NB4 (cell line): Measurements from ENCODE around the gene XPO4.

ENCODE experiments used
- DNase-seq: peaks from one replicate; pipeline ENCODE4 v3.0.0; 2010; ENCODE audit warnings: low read depth
- H3K4me3 ChIP-seq: one replicate; pipeline ENCODE4 v1.5.1; 2011; ENCODE audit warnings: mild to moderate bottlenecking, low read depth, low read length, moderate library complexity
- MYC ChIP-seq: IDR thresholded peaks from 2 replicates; pipeline ENCODE4 v1.6.1; 2011; ENCODE audit warnings: low read depth, low read length
- POLR2A ChIP-seq: IDR thresholded peaks from 2 replicates; pipeline ENCODE4 v1.6.1; 2011; ENCODE audit warnings: mild to moderate bottlenecking; ENCODE audit not compliant: insufficient read length; ENCODE audit errors: extremely low read depth
- TF ChIP-seq, protein P1 (sequence below): IDR thresholded peaks from one replicate; pipeline ENCODE4 v1.5.1; 2012; ENCODE audit warnings: low read depth, low read length
- TF ChIP-seq, protein P2 (sequence below): IDR thresholded peaks from 2 replicates; pipeline ENCODE4 v1.6.1; 2011; ENCODE audit warnings: low read depth, low read length

XPO4 gene

DNA sequence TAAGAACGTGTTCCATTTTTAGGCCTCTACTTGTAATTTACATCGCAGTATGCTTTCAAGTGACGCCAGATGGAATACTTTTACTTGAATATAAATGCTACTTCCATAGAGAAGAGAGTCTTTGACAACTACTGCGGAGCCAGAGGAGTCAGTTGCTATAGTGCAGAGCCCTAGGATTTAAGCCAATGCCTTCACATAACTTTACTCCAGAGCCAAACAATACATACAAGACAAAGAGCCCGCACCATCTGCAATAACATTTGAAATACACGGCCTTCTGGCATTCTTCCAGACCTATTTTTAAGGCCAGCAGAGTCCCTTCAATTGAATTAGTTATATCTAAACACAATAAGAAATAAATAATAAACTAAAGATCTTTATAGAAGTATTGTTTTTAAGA, 59.4 kb downstream of the XPO4 start:
- H3K4me3 ChIP-seq, result no peak overlapping the region
- TF ChIP-seq, protein P1, sequence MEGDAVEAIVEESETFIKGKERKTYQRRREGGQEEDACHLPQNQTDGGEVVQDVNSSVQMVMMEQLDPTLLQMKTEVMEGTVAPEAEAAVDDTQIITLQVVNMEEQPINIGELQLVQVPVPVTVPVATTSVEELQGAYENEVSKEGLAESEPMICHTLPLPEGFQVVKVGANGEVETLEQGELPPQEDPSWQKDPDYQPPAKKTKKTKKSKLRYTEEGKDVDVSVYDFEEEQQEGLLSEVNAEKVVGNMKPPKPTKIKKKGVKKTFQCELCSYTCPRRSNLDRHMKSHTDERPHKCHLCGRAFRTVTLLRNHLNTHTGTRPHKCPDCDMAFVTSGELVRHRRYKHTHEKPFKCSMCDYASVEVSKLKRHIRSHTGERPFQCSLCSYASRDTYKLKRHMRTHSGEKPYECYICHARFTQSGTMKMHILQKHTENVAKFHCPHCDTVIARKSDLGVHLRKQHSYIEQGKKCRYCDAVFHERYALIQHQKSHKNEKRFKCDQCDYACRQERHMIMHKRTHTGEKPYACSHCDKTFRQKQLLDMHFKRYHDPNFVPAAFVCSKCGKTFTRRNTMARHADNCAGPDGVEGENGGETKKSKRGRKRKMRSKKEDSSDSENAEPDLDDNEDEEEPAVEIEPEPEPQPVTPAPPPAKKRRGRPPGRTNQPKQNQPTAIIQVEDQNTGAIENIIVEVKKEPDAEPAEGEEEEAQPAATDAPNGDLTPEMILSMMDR, result no peak
- TF ChIP-seq, protein P2, sequence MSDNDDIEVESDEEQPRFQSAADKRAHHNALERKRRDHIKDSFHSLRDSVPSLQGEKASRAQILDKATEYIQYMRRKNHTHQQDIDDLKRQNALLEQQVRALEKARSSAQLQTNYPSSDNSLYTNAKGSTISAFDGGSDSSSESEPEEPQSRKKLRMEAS, result no peak
- TF ChIP-seq POLR2A (no peak), MYC (no peak)
- DNase-seq, result no peak

DNA sequence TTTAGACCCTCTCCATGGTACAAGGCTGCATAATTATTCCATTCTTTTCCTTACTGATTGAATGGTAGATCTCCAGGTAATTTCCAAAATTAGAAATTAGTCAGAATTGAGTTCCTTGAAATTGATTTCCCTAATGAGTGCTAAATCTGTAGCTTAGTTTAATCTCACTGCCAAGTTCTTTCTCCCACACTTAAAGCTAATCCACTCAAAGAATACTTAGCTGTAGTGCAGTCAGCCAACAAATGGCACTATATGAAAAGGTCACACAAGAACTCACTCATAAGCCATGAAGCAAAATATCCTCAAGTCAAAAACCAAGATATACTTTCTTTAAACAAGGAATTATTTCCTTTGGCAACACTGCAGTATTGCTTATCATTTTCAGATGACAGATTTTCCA, 62.0 kb downstream of the XPO4 start:
- DNase-seq, result no peak
- no peak overlapping the region for H3K4me3 ChIP-seq
- TF ChIP-seq, protein P2, result no peak
- TF ChIP-seq, protein P1, result no peak
- TF ChIP-seq MYC, result no peak
- no peak for TF ChIP-seq POLR2A

DNA sequence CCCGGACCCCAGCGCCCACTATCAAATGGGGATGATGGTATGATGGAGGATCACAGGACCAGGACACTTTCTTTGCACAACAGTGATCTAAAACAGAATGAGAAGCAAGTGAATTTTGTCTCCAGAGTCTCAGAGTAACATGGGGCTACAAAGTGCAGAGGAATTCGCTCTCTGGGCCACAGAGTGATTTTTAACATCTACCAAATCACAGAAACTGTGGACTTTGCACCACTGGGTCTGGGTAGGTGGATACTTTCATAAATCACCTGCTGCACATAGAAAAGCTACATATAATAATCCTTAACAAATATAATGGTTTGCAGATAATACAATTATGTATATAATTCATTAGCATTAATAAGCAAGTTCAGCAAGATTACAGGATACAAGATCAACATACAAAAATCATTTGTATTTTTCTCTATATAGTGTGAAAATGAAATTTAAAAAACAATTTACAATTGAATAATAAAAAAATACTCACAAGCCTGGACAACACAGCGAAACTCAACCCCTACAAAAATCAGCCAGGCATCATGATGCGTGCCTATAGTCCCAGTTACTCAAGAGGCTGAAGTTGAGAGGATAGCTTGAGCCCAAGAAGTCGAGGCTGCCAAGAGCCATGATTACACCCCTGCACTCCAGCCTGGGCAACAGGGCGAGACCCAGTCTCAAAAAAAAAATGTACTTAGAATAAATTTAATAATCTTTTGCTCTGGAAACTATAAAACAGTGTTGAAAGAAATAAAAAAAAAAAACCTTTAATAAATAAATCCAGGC, 68.5 kb downstream of the XPO4 start:
- no peak for DNase-seq
- H3K4me3 ChIP-seq, result no peak overlapping the region
- TF ChIP-seq, protein P2, result no peak
- no peak for TF ChIP-seq MYC
- no peak for TF ChIP-seq POLR2A
- TF ChIP-seq, protein P1, result no peak

DNA sequence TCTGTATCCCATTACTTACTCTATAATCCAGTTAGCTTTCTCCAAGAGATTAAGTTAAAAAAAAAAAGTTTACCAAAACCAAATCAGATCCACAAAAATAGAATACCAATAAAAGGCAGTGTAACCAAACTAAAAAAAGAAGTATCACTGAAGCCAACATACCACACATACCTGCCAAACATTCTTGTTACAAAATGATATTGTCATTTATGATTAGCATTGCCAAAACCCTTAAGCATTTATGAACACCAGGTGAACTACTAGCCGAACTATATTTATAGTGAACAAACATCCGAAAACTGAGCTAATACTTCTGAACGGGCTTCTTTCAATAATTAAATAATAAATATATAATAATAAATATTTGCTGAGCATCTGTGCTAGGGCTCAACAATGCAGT, 69.7 kb downstream of the XPO4 start:
- TF ChIP-seq, protein P1, result no peak
- TF ChIP-seq POLR2A (no peak), MYC (no peak)
- TF ChIP-seq, protein P2, result no peak
- DNase-seq, result no peak
- no peak overlapping the region for H3K4me3 ChIP-seq

DNA sequence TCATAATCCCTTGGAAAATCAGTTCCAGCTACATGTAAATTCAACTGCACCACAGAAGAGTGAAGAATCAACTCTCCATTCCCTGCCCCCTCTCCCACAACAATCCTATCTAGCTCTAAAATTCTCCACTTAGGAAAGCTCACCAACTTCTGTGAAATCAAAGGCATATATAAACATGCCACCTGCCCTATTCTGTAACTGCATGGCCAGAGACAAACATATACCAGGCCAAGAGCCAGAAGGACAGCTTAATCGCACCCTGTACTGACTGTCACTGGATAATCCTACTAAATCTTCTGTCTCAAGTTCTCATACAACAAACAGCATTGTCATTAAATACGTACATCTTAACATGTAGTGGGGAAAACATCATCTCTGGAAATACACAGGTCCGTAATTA, 70.6 kb downstream of the XPO4 start:
- TF ChIP-seq POLR2A (no peak), MYC (no peak)
- TF ChIP-seq, protein P2, result no peak
- TF ChIP-seq, protein P1, result no peak
- no peak for DNase-seq
- H3K4me3 ChIP-seq, result no peak overlapping the region
